GM19455 (cell line): ENCODE measurements around the gene TMEM179.

Experiments used
- ATAC-seq: cut with Tn5 transposase; IDR thresholded peaks from one replicate; pipeline ENCODE4 v1.9.1; 2021; ENCODE audit not compliant: unreplicated experiment

The TMEM179 gene

GRCh38 chr14:104573930-104574329, 30.6 kb downstream of the TMEM179 start:
- no peak for ATAC-seq

GRCh38 chr14:104572668-104573067, 31.9 kb downstream of the TMEM179 start:
- no peak for ATAC-seq

- no peak for ATAC-seq
Observed at GRCh38 chr14:104572024-104572626, 32.4 kb downstream of the TMEM179 start.

- ATAC-seq, result no peak
Observed at GRCh38 chr14:104571246-104571645, 33.3 kb downstream of the TMEM179 start.

- ATAC-seq, result no peak
Observed at GRCh38 chr14:104569435-104569834, 35.1 kb downstream of the TMEM179 start.

GRCh38 chr14:104568620-104569019, 36.0 kb downstream of the TMEM179 start:
- no peak for ATAC-seq

- ATAC-seq, result no peak
Observed at GRCh38 chr14:104567957-104568225, 36.7 kb downstream of the TMEM179 start.

- ATAC-seq, result no peak
Observed at GRCh38 chr14:104567141-104567956, 37.2 kb downstream of the TMEM179 start.

- ATAC-seq, result no peak
Observed at GRCh38 chr14:104564744-104565679, 39.6 kb downstream of the TMEM179 start.

- ATAC-seq, result no peak
Observed at GRCh38 chr14:104563742-104564615, 40.6 kb downstream of the TMEM179 start.

GRCh38 chr14:104563191-104563741, 41.3 kb downstream of the TMEM179 start:
- no peak for ATAC-seq

- no peak for ATAC-seq
Observed at GRCh38 chr14:104562606-104563005, 42.0 kb downstream of the TMEM179 start.

GRCh38 chr14:104561632-104562495, 42.7 kb downstream of the TMEM179 start:
- no peak for ATAC-seq

GRCh38 chr14:104561124-104561557, 43.4 kb downstream of the TMEM179 start:
- no peak for ATAC-seq

- ATAC-seq, result no peak
Observed at GRCh38 chr14:104560586-104560945, 44.0 kb downstream of the TMEM179 start.

GRCh38 chr14:104559804-104560585, 44.6 kb downstream of the TMEM179 start:
- no peak for ATAC-seq

- no peak for ATAC-seq
Observed at GRCh38 chr14:104559028-104559803, 45.4 kb downstream of the TMEM179 start.
